Stimulated activated memory B cell treated with anti-CD40 and anti-IgM and Interleukin-4, amounts not matched to agents 10 μg/mL and 1 μg/mL and 100 μg/mL, for 72 hours (primary cell): ENCODE data around the gene DIP2B.
A peak's percentile ranks its signal among the peaks of the same experiment; 100 is the strongest.
"Not testable (repeated sequence)": the region's sequence is repeated elsewhere in the genome, so short reads cannot be mapped to it uniquely, and the experiment has no call there.

Experiments used
- ATAC-seq: fragments of 150-1000 bp; cut with Tn5 transposase; 2 replicates; pipeline ENCODE4 v1.10.0; 2021
- H3K27ac Mint-ChIP-seq: one replicate; pipeline ENCODE4 v1.8.0; 2022; ENCODE audit warnings: mild to moderate bottlenecking, mixed read lengths
- H3K27me3 Mint-ChIP-seq: one replicate; pipeline ENCODE4 v1.8.0; 2022; ENCODE audit warnings: mixed read lengths
- H3K36me3 Mint-ChIP-seq: one replicate; pipeline ENCODE4 v1.8.0; 2022; ENCODE audit warnings: mixed read lengths
- H3K4me1 Mint-ChIP-seq: one replicate; pipeline ENCODE4 v1.8.0; 2022; ENCODE audit warnings: mixed read lengths
- H3K4me3 Mint-ChIP-seq: one replicate; pipeline ENCODE4 v1.8.0; 2022; ENCODE audit warnings: mild to moderate bottlenecking, moderate library complexity, mixed read lengths
- H3K9me3 Mint-ChIP-seq: one replicate; pipeline ENCODE4 v1.8.0; 2022; ENCODE audit warnings: mixed read lengths

Gene DIP2B

DNA sequence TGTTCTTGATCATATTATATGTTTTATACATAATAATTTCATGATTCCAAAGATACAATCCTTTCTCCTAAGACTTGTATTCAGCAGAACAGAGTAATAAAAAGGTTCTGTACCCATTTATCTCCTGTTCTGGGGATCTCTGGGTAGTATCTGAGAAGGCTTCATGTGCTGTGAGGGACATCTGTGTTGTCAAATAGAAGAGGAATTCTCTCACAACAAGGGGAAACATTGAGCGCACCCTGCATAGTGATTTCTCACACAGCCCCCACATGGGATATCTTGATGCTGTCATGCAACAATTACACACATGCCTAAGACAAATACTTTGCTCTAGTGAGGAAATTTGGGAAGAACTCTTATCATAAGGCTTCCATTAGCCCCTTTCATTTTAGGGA lies 157.3 kb downstream of the DIP2B start:
- Mint-ChIP-seq H3K27ac (no peak overlapping the region), H3K27me3 (no peaks in the 10 kb centered on the region)
- no peak for ATAC-seq

DNA sequence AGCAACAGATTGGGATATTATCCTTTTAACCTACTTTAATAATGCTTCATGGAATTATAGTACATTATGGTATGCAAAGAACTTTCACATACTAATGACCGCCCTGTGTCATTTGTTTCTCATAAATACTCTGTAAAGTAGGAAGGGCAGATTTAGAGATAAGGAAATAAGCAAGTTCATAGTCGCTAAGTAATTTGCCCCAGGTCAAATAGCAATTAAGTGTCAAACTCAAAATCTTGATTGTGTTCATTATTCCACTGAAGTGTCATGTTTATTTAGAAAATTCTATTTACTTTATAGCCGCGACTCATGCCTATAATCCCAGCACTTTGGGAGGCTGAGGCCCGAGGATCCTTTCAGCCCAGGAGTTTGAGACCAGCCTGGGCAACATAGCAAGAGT lies 160.4 kb downstream of the DIP2B start:
- Mint-ChIP-seq H3K27ac (no peak overlapping the region), H3K27me3 (no peaks in the 10 kb centered on the region), H3K4me3 (no peak overlapping the region), H3K9me3 (no peaks in the 10 kb centered on the region), H3K4me1 (no peaks in the 10 kb centered on the region), H3K36me3 (peaks cover 21% of the 10 kb centered on the region)
- ATAC-seq: no peak

More for the DNA sequence above, 157.3 kb downstream of the DIP2B start:
- no peak overlapping the region for H3K4me3 Mint-ChIP-seq
- H3K4me1 Mint-ChIP-seq: peaks cover 9% of the 10 kb centered on the region
- peaks cover 14% of the 10 kb centered on the region for H3K36me3 Mint-ChIP-seq
- no peaks in the 10 kb centered on the region for H3K9me3 Mint-ChIP-seq

DNA sequence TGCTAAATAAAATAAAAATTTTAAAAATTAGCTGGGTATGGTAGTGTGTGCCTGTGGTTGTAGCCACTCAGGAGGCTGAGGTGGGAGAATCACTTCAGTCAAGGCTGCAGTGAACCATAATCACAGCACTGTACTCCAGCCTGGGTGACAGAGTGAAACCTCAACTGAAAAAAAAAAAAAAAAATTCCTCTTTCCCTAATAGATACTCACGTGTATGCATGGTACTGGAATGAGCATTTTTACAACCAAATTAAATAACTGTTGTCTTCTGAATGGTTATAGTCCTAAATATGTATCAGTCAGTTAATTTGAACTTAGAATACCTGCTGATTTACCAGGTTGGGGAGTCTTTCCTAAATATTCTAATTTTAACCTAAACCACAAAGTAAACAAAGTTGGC lies 160.8 kb downstream of the DIP2B start:
- peaks cover 26% of the 10 kb centered on the region for H3K36me3 Mint-ChIP-seq
- no peak for ATAC-seq
- no peaks in the 10 kb centered on the region for H3K9me3 Mint-ChIP-seq
- no peaks in the 10 kb centered on the region for H3K4me1 Mint-ChIP-seq
- H3K4me3 Mint-ChIP-seq: no peak overlapping the region
- no peak overlapping the region for H3K27ac Mint-ChIP-seq
- no peaks in the 10 kb centered on the region for H3K27me3 Mint-ChIP-seq

DNA sequence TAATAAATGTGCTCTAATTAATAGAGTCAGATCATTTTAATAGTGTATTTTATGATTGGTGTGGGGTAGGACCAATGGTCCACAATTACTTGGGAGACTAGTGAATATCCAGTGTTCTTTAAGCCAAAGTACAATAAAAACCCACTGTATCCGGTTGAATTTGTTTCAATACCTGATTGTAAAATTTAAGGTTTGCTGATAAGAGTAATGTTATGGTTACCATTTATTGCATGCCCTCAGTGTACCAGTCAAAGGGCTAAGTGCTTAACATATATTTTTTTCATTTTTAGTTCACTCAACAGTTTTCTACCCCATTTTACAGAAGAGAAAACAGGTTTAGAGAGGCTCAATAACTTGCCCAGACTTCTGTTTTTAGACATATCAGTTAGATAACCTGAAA lies 161.2 kb downstream of the DIP2B start:
- no peak overlapping the region for H3K27ac Mint-ChIP-seq

DNA sequence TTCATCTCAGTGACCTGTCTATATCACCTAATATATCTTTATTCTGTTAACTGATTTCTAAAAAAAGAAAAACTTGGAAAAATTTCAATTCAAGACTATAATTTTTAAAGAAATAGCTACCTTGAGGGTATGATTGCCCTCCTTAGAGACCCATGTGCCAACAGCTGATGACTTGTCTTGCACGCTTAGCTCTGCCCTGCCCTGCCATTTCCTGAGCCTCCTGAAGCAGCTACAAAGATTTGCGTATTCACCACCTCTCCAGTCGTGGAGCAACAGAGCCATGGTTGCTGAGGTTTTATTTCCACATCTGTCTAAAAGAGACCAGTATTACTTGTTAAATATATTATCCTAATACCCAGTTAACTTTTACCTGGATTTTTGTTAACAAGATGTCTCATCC lies 167.4 kb downstream of the DIP2B start:
- Mint-ChIP-seq H3K4me1 (no peaks in the 10 kb centered on the region), H3K9me3 (no peaks in the 10 kb centered on the region), H3K27me3 (no peaks in the 10 kb centered on the region), H3K27ac (no peak overlapping the region), H3K36me3 (peaks cover 47% of the 10 kb centered on the region), H3K4me3 (no peak overlapping the region)
- no peak for ATAC-seq

More for the DNA sequence above, 161.2 kb downstream of the DIP2B start:
- no peak for ATAC-seq
- H3K27me3 Mint-ChIP-seq: no peaks in the 10 kb centered on the region
- H3K4me1 Mint-ChIP-seq: no peaks in the 10 kb centered on the region
- H3K4me3 Mint-ChIP-seq: no peak overlapping the region
- H3K36me3 Mint-ChIP-seq: peaks cover 26% of the 10 kb centered on the region
- no peaks in the 10 kb centered on the region for H3K9me3 Mint-ChIP-seq

DNA sequence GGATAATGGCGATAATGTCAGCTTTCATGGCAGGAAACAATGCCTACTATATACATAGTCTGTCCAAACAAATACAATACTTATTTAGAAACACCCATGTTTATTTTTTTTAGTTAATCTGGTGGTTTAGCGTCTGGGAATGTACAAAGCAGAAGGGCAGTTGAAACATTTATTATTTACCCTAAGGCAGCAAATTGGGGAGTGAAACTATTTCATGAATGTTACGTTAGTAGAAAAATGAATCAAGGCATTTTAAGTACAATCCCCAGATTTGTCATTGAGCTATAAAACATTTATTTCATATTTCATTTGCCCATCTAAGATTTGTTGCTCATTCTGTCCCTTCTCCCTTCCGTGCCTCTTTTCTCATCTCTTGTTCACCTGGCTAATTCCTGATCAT lies 172.0 kb downstream of the DIP2B start:
- Mint-ChIP-seq H3K4me3 (no peak overlapping the region), H3K27ac (no peak overlapping the region), H3K4me1 (no peaks in the 10 kb centered on the region), H3K36me3 (peaks cover 57% of the 10 kb centered on the region), H3K9me3 (no peaks in the 10 kb centered on the region), H3K27me3 (no peaks in the 10 kb centered on the region)
- ATAC-seq: no peak

DNA sequence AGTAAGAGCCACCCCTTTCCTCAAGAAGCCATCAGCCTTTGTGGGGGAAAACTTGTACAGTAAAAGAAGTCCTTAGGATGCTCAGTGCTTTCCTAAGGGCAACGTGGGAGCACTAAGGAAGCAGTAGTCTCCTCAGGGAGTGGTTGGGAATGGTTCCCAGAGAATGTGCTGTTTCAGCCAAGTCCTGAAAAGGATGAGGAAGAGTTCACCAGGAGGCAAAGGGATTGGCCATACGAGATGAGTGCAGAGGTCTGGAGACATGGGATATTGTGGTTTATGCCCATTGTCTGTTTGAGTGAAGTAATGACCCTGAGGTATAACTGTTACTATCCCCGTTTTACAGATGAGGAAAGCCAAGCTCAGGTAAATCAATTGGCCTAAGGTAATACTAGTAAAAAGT lies 173.1 kb downstream of the DIP2B start:
- H3K27ac Mint-ChIP-seq: no peak overlapping the region
- peaks cover 59% of the 10 kb centered on the region for H3K36me3 Mint-ChIP-seq
- no peaks in the 10 kb centered on the region for H3K4me1 Mint-ChIP-seq
- no peaks in the 10 kb centered on the region for H3K9me3 Mint-ChIP-seq
- no peak overlapping the region for H3K4me3 Mint-ChIP-seq
- H3K27me3 Mint-ChIP-seq: no peaks in the 10 kb centered on the region
- ATAC-seq: no peak

DNA sequence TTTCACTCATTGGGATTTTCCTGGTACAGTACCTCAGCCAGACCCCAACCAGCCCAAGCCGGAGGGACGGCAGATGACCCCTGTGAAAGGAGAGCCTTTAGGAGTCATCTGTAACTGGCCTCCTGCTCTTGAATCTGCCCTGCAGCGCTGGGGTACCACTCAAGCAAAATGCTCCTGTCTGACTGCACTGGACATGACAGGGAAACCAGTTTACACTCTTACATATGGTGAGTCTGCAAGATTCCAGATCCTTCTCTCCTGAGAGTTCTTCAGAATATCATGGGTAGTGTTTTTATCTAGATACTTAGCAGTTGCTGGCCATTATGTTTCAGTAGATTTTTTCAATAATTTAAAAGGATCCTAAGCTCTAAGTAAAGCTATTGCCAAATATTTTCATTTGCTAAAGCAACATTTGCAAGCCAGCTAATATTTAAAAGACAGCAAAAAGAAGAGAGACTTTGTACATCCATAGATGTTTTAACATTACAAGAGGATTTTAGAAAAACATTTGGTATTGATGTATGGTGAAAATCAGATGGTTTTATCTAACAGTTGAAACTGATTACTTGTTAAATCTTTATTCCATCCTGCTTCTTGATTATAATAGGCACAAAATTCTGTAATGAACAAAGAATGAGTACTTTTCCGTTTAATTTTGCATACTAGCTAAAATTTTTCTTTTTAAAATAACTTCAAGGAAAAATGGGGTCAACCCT lies 174.0 kb downstream of the DIP2B start:
- Mint-ChIP-seq H3K9me3 (no peaks in the 10 kb centered on the region), H3K4me3 (no peak overlapping the region), H3K36me3 (peaks cover 59% of the 10 kb centered on the region), H3K27me3 (no peaks in the 10 kb centered on the region), H3K4me1 (no peaks in the 10 kb centered on the region), H3K27ac (no peak overlapping the region)
- ATAC-seq: no peak

DNA sequence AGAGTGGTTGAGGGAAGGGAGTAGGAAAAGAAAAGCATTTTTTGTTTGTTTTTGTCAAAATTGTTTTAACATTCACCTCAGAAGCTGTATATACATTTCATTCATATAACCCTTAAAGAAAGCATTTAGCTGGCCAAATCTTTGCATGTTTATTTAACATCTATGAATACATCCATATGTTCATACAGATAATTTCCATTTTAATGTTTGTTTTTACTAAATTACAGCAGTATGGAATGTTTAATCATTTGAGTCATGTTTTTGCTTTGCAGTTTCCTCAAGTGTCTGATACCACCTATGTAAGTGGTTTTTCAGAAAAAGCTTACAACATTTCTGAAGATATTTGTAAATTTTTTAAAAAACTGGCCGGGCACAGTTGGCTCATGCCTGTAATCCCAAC lies 174.8 kb downstream of the DIP2B start:
- peaks cover 60% of the 10 kb centered on the region for H3K36me3 Mint-ChIP-seq
- H3K4me1 Mint-ChIP-seq: no peaks in the 10 kb centered on the region
- ATAC-seq: no peak
- no peaks in the 10 kb centered on the region for H3K27me3 Mint-ChIP-seq
- no peak overlapping the region for H3K27ac Mint-ChIP-seq
- H3K9me3 Mint-ChIP-seq: no peaks in the 10 kb centered on the region
- H3K4me3 Mint-ChIP-seq: no peak overlapping the region

DNA sequence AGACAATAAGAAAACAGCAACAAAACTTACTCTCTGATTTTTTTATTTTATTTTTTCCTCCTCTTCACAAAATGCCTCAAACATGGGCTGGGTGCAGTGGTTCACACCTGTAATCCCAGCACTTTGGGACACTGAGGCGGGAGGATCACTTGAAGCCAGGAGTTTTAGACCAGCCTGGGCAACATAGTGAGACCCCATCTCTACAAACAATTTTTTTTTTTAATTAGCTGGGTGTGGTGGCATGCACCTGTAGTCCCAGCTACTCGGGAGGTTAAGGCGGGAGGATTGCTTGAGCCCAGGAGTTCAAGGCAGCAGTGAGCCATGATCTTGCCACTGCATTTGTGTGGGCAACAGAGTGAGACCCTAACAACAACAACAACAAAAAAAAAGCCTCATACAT lies 176.3 kb downstream of the DIP2B start:
- H3K4me3 Mint-ChIP-seq, H3K9me3 Mint-ChIP-seq, H3K4me1 Mint-ChIP-seq, H3K27ac Mint-ChIP-seq, ATAC-seq, H3K27me3 Mint-ChIP-seq: not testable (repeated sequence)
- H3K36me3 Mint-ChIP-seq: peaks cover 49% of the 10 kb centered on the region

DNA sequence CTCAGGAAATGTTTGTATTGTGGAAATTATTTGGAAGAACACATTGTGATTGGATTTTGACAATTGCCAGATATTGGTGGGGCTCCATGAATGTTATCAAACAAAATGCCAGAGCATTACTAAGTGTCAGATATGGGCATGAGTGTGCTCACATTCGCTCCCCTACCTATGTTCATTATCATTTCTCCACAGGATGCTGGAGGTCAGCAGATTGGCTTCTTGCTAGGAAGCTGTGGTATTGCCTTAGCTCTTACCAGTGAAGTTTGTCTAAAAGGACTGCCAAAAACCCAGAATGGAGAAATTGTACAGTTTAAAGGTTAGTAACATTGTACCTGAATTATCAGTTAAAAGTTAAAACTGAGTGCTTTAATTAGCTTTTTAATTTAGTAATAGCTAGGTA lies 180.9 kb downstream of the DIP2B start:
- H3K27me3 Mint-ChIP-seq: no peaks in the 10 kb centered on the region
- no peak for ATAC-seq
- H3K4me3 Mint-ChIP-seq: no peak overlapping the region
- no peak overlapping the region for H3K27ac Mint-ChIP-seq
- H3K4me1 Mint-ChIP-seq: no peaks in the 10 kb centered on the region
- H3K36me3 Mint-ChIP-seq: peaks cover 47% of the 10 kb centered on the region
- no peaks in the 10 kb centered on the region for H3K9me3 Mint-ChIP-seq

DNA sequence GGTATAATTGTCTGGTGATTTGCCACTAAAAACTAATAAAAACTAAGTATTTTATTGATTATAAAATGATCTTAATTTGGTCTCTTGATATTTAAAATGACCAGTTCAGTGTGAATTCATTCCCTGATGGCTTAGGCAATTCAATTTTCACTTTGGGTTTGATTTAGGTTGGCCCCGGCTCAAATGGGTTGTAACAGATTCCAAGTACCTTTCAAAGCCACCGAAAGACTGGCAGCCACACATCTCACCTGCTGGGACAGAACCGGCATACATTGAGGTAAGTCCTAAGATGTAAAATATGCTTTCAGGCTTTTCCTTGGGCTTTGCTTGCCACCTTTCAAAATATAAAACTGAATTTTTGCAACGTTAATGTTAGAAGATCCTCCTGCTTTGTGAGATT lies 181.6 kb downstream of the DIP2B start:
- no peak for ATAC-seq
- Mint-ChIP-seq H3K4me3 (no peak overlapping the region), H3K9me3 (no peaks in the 10 kb centered on the region), H3K27me3 (no peaks in the 10 kb centered on the region), H3K27ac (no peak overlapping the region), H3K4me1 (no peaks in the 10 kb centered on the region), H3K36me3 (peaks cover 47% of the 10 kb centered on the region)

DNA sequence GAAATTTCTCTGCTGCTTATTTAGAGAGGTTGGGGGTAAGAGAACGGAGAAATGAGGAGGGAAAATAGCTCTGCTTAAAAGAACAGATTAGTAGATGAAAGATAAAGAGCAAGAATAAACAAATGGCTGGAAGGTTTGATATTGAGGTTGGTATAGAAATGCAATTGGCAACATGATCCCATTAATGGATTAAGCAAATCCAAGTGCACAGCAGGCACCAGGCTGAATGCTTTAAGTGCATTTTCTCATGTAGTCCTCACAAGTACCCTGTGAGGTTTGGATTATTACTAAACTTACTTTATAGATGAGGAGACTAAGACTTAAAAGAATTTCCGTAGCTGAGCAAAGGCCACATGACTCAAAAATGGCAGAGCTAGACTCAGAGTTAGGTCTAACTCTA lies 182.2 kb downstream of the DIP2B start:
- no peaks in the 10 kb centered on the region for H3K4me1 Mint-ChIP-seq
- ATAC-seq: no peak
- H3K36me3 Mint-ChIP-seq: peaks cover 42% of the 10 kb centered on the region
- H3K27me3 Mint-ChIP-seq: no peaks in the 10 kb centered on the region
- H3K27ac Mint-ChIP-seq: peak overlapping the region; percentile 49
- H3K4me3 Mint-ChIP-seq: no peak overlapping the region
- no peaks in the 10 kb centered on the region for H3K9me3 Mint-ChIP-seq

DNA sequence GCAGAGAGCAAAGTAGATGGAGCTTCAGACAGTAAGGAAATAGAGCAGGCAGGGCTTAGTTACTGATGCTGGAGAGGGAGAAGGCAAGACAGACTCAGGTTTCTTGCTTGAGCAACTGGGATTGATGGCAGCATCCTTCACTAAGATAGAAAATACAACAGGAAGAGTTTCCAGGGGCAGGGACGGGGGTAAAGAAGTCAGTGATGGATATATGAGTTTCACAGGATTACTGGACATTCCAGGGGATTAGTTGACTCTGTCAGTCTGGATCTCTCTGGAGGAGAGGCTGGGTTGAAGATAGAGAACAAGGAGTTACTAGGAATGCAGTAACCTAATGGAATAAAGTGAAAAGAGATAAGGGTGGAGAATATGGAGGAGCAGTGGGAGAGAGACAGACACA lies 184.7 kb downstream of the DIP2B start:
- Mint-ChIP-seq H3K27ac (no peak overlapping the region), H3K27me3 (no peaks in the 10 kb centered on the region), H3K9me3 (no peaks in the 10 kb centered on the region), H3K4me1 (no peaks in the 10 kb centered on the region), H3K36me3 (peaks cover 46% of the 10 kb centered on the region), H3K4me3 (no peak overlapping the region)
- ATAC-seq: no peak

DNA sequence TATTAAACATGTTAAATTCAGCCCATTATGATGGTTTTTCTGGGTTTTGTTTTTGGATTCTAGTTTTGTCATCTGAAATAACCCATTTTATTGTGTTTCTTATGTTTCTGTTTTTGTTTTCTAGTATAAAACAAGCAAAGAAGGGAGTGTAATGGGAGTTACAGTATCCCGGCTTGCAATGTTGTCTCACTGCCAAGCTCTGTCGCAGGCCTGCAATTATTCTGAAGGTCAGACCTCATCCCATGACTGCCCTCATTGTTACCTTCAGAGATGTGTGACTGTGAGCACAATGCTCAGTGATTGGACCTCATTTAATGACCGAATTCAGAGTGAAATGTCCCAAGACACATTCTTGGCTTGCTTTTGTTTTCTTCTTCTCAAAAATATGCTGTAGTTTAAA lies 186.1 kb downstream of the DIP2B start:
- no peaks in the 10 kb centered on the region for H3K9me3 Mint-ChIP-seq
- no peak overlapping the region for H3K4me3 Mint-ChIP-seq
- no peak for ATAC-seq
- H3K27me3 Mint-ChIP-seq: no peaks in the 10 kb centered on the region
- peaks cover 52% of the 10 kb centered on the region for H3K36me3 Mint-ChIP-seq
- H3K4me1 Mint-ChIP-seq: no peaks in the 10 kb centered on the region
- H3K27ac Mint-ChIP-seq: no peak overlapping the region

DNA sequence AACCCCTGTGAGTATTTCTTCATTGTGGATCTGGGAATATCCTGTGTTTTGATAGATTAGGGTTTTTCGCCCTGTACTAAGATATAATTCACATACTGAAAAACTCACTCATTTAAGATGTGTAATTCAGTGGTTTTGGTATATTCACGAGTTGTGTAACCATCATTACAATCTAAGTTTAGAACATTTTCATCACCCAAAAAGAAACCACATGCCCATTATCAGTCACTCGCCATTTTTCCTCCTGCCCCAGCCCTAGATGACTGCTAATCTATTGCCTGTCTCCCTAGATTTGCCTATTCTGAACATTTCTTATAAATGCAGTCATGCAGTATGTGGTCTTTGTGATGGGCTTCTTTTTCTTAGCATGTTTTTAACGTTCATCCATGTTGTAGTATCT lies 191.2 kb downstream of the DIP2B start:
- H3K27ac Mint-ChIP-seq: peak overlapping the region; percentile 51
- peaks cover 52% of the 10 kb centered on the region for H3K36me3 Mint-ChIP-seq
- no peaks in the 10 kb centered on the region for H3K27me3 Mint-ChIP-seq
- H3K9me3 Mint-ChIP-seq: no peaks in the 10 kb centered on the region
- no peak for ATAC-seq
- no peak overlapping the region for H3K4me3 Mint-ChIP-seq
- H3K4me1 Mint-ChIP-seq: no peaks in the 10 kb centered on the region

DNA sequence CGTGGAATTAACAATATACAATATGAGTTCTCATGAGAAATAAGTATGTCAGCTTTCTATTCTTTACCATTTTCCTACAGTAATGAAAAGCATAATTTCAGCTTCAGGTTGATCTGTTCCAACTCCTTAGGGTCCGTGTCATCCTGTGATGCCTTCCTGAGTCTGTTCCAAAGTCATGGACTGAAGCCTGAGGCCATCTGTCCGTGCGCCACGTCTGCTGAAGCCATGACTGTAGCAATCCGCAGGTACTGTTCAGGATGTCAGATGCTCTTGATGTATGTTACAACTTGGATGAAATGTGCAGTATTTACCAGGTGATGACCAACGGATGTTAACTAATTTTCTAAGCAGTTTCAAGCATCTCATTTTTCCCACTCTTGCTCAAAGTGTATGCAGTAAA lies 192.1 kb downstream of the DIP2B start:
- Mint-ChIP-seq H3K4me1 (no peaks in the 10 kb centered on the region), H3K27me3 (no peaks in the 10 kb centered on the region), H3K4me3 (no peak overlapping the region), H3K36me3 (peaks cover 57% of the 10 kb centered on the region), H3K27ac (no peak overlapping the region), H3K9me3 (no peaks in the 10 kb centered on the region)
- no peak for ATAC-seq
